GM19467 (cell line): ENCODE measurements around the gene SLC25A22.
A peak's percentile ranks its signal among the peaks of the same experiment; 100 is the strongest.

Experiments used
- ATAC-seq: cut with Tn5 transposase; IDR thresholded peaks from one replicate; pipeline ENCODE4 v1.9.1; 2021; ENCODE audit warnings: mild to moderate bottlenecking, moderate library complexity; ENCODE audit not compliant: unreplicated experiment

SLC25A22 gene

DNA sequence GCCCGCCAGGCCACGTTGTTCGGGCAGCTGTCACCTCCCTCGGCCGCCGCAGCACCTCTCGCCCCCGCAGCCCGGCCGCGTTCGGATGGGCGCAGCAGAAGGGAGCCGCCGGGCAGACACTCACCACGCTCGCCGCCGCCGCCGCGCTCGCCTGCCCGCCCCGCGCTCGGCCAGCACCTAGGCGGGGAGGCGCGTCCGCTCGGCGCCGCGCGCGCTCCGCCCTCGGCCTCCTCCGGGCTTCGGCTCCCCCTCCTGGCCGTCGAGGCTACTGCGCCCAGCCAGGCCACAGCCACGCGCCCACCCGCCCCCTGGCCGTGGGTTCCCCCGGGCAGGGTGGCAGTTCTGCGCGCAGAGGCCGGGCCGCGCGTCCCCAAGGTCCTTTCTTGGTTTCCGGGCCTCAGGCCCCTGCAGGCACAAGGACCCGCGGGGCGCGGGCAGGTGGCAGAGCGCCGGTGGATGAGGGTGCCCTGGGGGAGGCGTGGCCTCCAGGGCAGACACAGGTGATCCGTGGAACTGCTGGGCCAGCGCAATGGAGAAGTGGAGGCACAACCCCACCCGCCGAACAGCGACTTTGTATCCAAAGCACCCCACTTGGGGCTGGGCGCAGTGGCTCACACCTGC is at the start of gene SLC25A22:
SLC25A22 (minus strand) TSS at position 189 of the 621 bp plus-strand sequence. CDS start 3,275 bp downstream, outside the sequence.
- ATAC-seq, result peak; percentile 52

DNA sequence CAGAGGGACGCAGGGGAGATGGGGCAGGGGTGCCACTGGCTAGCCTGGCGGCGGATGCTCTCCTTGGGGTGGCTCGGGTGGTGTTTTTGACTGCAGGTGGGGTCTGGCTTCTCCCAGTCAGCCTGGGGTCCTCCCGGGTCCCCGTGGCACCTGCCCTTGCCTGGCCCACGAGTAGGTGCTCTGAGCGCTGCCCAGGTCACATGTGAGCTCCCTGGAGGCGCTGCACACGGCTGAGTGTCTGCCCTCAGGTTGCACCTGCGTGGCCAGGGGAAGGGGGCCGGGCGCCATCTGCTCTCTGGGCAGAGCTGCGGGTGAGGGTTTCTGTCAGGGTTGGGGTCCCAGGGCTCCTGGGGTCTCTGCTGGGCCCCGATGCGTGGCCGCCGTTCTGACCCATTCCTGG is 49.8 kb upstream of the SLC25A22 start:
- no peak for ATAC-seq

DNA sequence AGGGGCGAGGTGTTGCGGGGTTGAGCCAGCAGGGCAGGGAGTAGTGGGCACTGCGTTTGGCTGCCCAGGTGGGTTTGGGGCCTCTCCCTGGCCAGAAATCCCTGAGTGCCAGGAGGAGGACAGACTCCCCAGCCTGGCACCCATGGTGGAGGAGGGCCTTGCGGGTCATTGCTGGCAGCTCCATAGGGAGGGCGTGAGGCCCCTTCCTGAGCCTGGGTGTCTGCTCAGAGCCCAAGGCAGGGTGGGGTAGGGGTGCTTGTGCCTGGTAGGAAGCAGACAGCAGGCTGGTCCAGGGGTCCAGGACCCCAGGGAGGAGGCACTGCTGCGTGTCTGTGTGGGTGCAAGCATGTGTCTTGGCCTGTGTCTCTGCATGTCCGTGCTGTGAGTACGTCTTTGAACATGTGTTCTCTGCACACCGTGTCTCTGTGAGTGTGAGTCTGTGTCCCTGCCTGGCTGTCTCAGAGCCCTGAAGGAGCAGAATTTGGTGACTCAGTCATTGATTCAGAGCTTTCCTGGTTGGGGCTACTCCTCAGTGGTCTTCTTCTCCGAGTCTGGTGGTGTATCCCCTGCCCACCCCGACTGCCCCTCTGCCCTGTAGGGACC is 48.5 kb upstream of the SLC25A22 start:
- no peak for ATAC-seq

DNA sequence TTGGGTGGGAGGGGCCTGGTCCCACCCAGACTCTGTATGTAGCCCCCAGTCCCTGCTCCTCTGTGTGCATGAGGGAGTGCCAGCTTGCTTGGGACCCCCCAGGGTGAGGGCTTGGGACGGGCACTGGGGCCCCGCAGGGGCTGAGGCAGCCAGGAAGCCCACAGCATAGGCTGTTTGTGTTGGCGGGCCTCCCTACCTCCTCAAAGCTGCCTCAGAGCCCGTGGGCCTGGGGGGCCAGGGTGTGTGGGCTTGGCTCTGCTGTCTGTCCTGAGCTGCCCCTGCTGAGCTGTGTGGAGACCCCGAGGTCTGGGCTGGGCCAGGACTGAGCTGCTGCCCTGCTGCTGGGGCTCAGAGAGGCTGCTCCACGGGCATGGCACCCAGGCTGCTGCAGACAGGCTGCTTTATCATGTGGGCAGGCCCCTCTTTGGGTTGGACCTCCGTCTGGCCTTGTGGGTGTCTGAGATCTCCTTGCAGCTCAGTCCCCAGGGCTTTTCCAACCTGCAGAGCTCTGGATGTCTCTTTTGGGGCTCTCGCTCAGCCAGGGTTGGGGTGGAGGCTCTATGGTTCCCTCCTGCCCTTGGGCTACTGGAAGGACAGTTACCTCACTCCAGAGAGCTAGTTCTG is 47.9 kb upstream of the SLC25A22 start:
- no peak for ATAC-seq

DNA sequence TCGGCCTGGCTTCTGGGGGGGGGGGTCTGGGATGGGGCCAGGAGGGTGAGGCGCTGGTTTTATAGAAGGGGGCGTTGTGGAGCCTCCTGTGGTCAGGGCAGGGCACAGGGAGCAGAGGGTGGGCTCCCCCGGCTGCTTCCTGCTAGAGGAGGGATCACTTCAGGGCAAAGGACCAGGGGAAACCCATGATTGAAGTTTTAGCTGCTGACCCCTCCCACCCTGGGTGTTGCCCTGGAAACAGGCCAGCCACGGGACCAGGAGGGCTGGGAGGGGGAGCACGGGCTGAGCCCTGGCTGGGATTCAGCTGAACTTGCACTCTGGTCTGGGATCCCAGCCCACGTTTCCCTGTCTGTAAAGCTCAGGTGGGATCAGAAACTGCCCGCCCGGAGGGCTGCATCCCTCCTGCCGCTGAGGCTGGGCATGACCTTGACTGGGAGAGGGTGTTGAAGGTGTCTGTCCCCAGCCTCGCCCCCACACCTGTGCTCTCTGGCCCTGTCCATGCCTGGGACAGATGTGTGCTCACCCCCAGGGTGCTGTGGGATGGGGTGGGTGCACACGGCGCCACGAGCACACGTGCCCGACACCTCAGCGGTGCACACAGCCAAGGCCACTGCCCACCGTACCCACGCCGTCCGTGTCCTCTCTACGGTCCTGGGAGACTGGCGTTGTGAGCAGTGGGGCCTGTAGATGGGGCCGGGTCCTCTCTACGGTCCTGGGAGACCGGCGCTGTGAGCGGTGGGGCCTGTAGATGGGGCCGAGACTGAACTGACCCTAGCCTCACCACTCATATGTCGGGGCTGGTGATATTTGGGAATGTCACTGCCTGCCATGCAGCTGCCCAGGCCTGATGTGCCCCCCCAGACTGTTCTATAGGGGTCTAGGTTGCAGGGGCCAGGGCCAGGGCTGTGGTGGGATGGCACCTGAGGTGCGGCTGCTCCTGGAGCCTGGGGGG is 46.9 kb upstream of the SLC25A22 start:
- ATAC-seq, result no peak

DNA sequence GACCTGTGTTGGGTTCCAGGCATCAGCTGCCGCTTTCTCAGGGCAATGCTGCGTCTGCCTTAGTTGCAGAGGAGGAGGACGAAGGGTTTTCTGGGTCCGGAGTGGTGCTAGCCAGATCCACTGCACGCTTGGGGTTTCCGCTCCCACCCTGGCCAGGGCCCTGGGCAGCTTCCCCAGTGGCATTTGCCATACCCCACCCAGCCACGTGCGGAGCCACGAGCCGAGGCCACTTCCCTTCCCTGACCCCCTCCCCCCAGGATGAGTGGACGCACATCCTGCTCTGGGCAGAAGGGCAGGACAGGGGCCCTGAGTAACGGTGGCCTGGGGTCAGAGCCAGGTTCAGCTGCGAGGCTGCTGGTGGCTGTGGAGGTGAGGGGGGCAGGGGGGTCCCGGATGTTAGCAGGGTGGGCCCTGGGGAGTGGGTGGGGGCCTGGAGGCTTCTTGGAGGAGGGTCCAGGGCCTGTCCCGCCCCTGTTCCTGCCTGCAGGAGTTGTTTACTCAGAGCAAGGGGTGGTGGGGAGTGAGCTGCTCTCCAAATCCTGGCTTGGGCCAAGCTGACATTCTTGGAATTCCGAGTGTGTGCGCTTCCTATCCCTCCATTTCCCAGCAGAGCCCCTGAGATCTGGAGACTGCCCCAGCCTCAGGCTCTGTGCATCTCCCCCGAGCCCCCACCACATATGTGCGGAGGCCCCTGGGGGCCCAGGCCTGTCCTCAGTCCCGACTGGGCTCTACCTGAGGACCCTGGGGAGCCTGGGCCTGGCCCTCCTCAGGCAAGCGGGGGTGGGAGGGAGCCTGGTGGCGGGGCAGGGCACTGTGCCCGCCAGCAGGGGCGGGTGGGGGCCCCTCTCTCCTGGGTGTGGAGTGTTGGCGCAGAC is 46.0 kb upstream of the SLC25A22 start:
- no peak for ATAC-seq

DNA sequence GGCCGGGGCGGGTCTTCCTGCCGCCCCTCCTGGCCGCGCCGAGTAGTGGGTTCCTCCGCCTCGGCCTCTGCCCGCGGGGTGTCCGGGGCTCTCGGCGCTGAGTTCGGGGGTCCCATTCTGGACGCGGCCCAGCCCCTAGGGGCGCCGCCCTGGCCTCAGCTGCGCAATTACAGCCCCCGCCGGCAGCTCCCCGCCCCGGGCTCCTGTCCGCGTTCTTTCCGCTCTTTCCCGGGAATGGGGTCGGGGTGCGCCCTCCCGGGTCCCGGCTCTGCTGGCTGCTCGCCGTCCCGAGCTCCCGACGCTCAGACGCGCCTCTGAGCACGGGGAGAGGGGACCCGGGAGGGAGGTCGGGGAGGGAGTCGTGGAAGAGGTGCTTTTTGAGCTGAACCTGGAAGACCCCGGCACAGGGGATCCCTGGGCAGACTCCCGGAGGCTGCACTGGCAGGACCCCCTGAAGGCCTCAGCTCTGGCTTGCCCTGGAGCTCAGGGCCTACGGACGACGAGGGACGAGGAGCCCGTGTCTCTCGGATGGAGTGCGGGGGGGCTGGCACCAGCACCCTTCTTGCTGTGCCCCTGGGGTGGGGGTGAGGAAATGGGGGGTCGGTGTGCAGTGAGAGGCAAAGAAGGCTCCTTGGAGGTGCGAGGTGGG is 45.1 kb upstream of the SLC25A22 start:
- ATAC-seq, result no peak

DNA sequence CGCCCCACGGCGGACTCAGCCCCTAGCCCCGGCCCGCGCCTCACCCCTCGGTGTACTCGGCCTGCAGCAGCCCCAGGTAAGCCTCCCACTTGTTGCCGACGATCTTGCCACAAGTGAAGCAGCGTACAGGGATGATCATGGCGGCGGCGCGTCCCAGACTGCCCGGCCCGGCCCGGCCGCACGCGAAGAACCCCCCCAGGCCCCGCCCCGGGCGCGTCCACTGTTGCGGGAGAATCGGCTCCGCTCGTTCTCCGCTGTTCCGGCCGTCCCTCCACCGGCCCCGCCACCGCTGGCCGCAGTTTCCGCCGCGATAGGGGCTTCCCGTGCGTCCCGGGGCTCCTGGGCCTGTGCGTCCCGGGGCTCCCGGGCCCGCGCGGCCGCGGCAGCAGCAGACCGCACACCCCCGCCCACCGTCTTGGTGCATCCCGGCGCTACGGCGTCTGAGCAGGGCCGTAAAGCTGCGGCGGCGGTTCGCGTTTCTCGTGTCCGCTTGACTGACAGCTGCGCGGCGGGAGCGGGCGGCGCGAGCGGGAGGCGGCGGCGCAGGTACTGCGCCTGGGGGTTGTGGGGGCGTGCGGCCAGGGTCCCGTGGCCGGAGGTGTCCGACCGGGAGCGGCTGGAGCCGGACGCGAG is 44.4 kb upstream of the SLC25A22 start, which contains the start of the genes POLR2L and TSPAN4:
POLR2L (minus strand) TSS at position 160 of the 633 bp plus-strand sequence; CDS start at position 139, 21 bp downstream.
TSPAN4 (plus strand) TSS at position 483 of the 633 bp plus-strand sequence. CDS start 7,453 bp downstream, outside the sequence.
- ATAC-seq, result peak; percentile 56

DNA sequence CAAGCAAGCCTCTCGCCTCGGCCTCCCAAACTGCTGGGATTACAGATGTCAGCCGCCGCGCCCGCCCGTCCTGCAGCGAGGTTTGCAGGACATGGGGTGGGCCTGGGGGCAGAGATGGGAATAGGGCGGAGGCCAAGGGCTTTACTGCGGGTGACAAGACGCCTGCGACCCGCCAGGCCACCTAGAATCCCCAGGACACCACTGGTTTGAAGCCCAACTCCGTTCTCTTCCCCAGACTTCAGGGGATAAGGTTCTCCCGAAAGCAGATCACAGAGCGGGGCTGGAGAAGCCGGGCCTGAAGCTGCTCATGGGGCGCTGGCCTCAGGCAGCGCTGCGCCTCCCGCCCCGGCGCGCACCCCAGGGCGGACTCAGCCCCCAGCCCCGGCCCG is 43.9 kb upstream of the SLC25A22 start:
- ATAC-seq, result no peak

DNA sequence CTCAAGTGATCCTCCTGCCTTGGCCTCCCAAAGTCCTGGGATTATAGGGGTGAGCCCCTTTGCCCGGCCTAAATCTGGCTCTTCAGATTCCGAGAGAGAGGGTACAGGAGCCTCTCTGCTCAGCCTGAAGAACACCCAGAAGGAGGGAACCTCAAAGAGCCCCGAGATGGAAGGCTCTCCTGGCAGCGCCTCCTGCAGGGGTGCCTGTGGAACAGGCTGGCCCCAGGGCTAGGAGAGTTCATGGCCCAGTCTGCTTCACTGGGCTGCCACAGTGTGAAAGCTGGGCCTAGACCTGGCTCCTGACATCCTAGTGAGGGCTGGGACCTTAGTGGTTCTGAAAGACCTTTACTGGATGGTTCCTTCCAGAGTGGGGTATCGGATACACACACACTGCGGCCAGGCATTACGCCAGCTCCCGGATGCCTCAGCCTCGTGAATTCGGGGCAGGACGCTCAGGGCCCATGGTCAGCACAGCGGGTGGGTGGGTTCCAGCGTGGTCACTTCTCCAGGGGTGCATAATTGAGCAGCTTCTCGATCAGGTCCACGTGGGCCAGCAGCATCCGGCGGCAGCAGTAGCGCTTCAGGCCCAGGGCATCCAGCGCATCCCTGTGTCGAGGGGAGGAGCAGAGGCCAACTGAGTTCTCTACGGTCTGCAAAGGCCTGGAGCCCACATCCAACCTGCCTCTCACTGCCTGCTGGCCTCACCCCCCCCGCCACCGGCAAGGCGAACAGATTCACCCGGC is 42.0 kb upstream of the SLC25A22 start:
- no peak for ATAC-seq

DNA sequence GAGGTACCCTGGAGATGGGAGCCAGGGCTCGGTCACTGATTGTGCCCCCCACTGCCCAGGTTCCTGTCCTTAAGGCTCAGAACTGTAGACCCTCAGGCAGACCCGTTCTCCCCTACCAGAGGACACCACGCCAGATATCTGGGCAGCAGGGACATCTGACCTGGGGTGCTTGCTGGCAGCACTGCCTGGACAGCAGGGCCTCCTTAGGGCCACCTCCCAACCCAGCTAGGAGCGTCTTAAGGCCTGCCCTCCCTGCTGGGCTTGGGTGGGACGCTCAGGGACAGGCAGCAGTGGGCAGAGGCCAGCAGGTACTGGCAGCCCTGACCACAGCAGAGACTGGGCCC is 41.2 kb upstream of the SLC25A22 start:
- ATAC-seq, result no peak

DNA sequence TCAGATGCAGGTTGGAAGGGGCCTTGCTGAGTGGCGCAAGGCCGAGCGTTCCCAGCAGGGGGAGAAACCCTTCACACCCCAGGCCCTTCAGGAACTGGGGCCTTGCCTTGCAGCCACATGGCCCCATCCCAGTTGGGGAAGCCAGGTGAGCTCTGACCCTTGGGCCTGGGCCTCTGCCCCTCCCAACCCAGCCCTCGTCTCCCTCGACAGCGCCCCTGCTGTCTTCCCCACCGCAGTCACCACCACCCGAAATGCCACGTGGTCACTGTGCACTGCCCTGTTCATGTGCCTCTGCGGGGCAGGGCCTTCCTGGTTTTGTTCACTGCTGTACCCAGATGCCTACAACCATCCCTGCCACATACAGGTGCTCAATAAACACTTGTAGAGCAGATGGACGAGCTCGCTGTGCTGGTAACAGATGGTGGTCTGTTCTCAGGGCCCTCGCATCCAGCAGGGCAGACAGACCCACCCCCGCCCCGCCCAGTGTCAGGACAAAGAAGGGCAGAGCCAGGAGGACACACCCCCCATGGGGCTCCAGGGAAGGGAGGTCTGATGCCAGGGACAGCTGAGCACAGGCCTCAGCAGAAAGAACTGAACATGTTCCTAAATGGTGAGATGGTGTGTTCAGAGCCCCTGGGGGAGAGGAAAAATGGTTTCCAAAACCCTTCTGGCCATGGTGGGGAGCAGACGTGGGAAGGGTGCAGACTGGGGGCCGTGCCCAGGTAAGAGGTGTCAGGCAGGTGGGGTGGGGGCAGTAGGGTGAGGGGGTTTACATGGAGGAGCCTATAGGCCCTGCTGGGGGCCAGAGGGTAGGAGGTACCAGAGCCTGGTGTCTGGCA is 40.6 kb upstream of the SLC25A22 start:
- ATAC-seq, result no peak

DNA sequence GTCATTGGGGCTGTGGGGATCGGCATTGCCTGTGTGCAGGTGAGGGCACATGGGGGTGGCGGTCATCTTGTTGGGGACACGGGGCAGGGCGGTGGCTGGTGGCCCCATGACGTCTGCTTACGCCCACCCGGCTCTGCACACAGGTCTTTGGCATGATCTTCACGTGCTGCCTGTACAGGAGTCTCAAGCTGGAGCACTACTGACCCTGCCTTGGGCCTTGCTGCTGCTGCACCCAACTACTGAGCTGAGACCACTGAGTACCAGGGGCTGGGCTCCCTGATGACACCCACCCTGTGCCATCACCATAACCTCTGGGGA is 39.9 kb upstream of the SLC25A22 start:
- no peak for ATAC-seq

DNA sequence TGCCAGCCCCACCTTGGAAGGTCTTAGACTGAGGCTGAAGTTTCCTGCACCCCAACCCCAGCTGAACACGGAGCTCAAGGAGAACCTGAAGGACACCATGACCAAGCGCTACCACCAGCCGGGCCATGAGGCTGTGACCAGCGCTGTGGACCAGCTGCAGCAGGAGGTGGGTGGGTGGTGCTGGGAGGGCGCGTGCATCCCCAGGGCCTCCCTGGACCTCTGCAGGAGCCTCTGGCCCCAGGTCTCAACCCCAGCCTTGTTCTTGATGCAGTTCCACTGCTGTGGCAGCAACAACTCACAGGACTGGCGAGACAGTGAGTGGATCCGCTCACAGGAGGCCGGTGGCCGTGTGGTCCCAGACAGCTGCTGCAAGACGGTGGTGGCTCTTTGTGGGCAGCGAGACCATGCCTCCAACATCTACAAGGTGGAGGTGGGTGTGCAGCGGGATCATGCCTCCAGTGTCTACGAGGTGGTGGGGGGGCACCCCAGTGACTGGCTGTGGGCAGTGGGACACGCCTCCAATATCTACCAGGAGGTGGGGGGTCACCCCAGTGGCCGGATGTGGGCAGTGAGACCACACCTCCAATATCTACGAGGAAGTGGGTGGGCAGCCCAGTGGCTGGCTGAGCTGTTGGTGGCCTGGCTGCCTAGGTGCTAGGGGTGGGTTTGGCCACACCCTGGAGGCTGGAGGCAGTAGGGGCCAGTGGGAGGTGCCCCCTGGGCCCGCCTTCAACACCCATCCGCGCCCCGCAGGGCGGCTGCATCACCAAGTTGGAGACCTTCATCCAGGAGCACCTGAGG is 39.3 kb upstream of the SLC25A22 start:
- ATAC-seq, result no peak

DNA sequence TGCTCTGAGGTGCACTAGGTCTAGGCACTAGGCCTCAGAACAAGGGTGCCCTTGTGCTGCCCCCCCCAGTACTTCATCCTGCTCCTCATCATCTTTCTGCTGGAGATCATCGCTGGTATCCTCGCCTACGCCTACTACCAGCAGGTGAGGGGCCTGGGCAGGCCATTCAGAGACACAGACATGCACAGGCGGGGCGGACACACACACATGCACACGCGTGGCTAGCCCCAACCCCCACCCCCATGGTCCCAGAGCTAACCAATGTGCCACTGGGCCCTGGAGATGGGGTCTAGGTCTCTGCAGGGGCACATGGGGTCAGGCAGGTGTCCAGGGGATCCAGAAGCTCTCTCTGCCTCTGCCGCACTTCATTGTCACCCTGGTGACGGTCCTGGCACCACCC is 38.6 kb upstream of the SLC25A22 start:
- ATAC-seq, result no peak

DNA sequence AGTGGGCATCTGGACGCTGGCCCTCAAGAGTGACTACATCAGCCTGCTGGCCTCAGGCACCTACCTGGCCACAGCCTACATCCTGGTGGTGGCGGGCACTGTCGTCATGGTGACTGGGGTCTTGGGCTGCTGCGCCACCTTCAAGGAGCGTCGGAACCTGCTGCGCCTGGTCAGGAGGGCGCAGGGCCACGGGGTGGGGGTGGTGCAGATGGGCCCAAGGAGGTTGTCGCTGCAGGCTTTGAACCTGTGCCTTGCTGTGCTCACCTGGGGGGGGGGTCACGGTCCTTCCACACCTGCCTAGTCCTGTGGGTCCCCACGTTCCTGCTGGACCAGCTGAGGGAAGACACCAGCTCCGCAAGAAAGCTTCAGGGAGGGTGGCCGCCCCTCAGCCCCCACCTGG is 38.2 kb upstream of the SLC25A22 start:
- no peak for ATAC-seq
